Left lung (tissue), 10 donors: ENCODE results near the gene UCKL1. TPM values are rescaled to one million over a fixed set of nuclear protein-coding genes. Genes with fewer than 3 reads are reported as not detected.

Experiments used
- ATAC-seq: fragments of 200-7000 bp; cut with Tn5 transposase; one replicate; pipeline ENCODE4 v1.9.1; 2020; ENCODE audit warnings: moderate library complexity
- DNase-seq, 4 donors: peaks; one replicate each; pipeline ENCODE4 v3.0.0-alpha.2; 2013 to 2020
- H3K27ac ChIP-seq, 2 donors: fragments of 200-600 bp; sonication (generic) in 1 of 2; one replicate each; pipeline versions ENCODE4 v1.5.0 to v1.8.0; 2020 to 2021
- H3K27me3 ChIP-seq, 2 donors: fragments of 200-600 bp; sonication (generic) in 1 of 2; one replicate each; pipeline versions ENCODE4 v1.5.0 to v1.8.0; 2020 to 2021
- H3K36me3 ChIP-seq, 2 donors: fragments of 200-600 bp; sonication (generic) in 1 of 2; one replicate each; pipeline versions ENCODE4 v1.5.0 to v1.8.0; 2020 to 2021
- H3K4me1 ChIP-seq, 2 donors: fragments of 200-600 bp; one replicate each; pipeline ENCODE4 v1.8.0; 2021
- H3K4me3 ChIP-seq, 2 donors: fragments of 200-600 bp; sonication (generic) in 1 of 2; one replicate each; pipeline versions ENCODE4 v1.5.0 to v1.8.0; 2020 to 2021; ENCODE audit warnings: mild to moderate bottlenecking in 1 of 2
- H3K9me3 ChIP-seq, 2 donors: fragments of 200-600 bp; sonication (generic) in 1 of 2; one replicate each; pipeline versions ENCODE4 v1.5.0 to v1.8.0; 2020 to 2021
- intact Hi-C, 2 donors: fragments of 100-400 bp; cut with DNase I; formaldehyde crosslinking; loops; one replicate each; pipeline versions ENCODE4 v1.11.2 to v1.14.2; 2022
- polyA plus RNA-seq, 6 donors: library from polyadenylated mRNA; unstranded; fragments of 120-200 nt; gene quantifications; one replicate each; pipeline ENCODE4 v1.2.1, GENCODE V29; 2013; ENCODE audit not compliant: insufficient read length in 6 of 6
- total RNA-seq, 2 donors: library from RNA; stranded (reverse); fragmentation: NEBNext Ultra II Directional; extraction: Animal tissue kit (Norgen Biotek cat#: 25700); gene quantifications; one replicate each; pipeline ENCODE4 v1.2.1, GENCODE V29; 2021
- TF ChIP-seq, protein P1 (sequence below), 2 donors: fragments of 200-600 bp; sonication (generic) in 1 of 2; IDR thresholded peaks; one replicate each; pipeline versions ENCODE4 v1.5.0 to v1.8.0; 2021; ENCODE audit warnings: antibody characterized with exemption in 2 of 2
- donor health status: DM: no; HTN: yes; CAD: no.
- donor health status: DM: no; HTN: no; CAD: no.

UCKL1 gene
- total and polyA plus RNA-seq, 8 donors = 26.7 to 68.8 (median 53.2) TPM

DNA sequence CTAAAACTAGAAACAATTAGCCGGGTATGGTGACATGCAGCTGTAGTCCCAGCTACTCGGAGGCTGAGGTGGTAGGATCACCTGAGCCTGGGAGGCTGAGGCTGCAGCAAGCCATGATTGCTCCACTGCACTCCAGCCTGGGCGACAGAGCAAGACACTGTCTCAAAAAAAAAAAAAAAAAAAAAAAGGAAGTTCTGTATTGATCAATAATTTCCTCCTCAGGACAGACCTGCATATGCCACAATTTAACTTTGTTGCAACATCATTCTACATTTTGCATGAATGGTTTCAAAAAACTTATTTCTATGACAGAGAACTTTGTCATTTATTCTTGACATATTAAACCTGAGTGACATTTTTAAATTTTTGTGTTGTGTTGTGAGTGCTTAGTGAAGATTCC is 55.8 kb downstream of the UCKL1 start:
- H3K9me3 ChIP-seq = no peaks in the 10 kb centered on the region
- no peak for ATAC-seq
- peak overlapping the region in 1 of 2 donors; percentile 96 for H3K27ac ChIP-seq
- peaks cover 20 to 95% of the 10 kb centered on the region in 2 donors for H3K4me1 ChIP-seq
- peaks cover 0 to 5% of the 10 kb centered on the region in 2 donors for H3K36me3 ChIP-seq
- H3K4me3 ChIP-seq = no peak overlapping the region
- intact Hi-C loops = no loop called here
- no peak for DNase-seq
- TF ChIP-seq, protein P1, sequence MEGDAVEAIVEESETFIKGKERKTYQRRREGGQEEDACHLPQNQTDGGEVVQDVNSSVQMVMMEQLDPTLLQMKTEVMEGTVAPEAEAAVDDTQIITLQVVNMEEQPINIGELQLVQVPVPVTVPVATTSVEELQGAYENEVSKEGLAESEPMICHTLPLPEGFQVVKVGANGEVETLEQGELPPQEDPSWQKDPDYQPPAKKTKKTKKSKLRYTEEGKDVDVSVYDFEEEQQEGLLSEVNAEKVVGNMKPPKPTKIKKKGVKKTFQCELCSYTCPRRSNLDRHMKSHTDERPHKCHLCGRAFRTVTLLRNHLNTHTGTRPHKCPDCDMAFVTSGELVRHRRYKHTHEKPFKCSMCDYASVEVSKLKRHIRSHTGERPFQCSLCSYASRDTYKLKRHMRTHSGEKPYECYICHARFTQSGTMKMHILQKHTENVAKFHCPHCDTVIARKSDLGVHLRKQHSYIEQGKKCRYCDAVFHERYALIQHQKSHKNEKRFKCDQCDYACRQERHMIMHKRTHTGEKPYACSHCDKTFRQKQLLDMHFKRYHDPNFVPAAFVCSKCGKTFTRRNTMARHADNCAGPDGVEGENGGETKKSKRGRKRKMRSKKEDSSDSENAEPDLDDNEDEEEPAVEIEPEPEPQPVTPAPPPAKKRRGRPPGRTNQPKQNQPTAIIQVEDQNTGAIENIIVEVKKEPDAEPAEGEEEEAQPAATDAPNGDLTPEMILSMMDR (IDR thresholded peaks at IDR 0.05) = no peak
- no peaks in the 10 kb centered on the region for H3K27me3 ChIP-seq

DNA sequence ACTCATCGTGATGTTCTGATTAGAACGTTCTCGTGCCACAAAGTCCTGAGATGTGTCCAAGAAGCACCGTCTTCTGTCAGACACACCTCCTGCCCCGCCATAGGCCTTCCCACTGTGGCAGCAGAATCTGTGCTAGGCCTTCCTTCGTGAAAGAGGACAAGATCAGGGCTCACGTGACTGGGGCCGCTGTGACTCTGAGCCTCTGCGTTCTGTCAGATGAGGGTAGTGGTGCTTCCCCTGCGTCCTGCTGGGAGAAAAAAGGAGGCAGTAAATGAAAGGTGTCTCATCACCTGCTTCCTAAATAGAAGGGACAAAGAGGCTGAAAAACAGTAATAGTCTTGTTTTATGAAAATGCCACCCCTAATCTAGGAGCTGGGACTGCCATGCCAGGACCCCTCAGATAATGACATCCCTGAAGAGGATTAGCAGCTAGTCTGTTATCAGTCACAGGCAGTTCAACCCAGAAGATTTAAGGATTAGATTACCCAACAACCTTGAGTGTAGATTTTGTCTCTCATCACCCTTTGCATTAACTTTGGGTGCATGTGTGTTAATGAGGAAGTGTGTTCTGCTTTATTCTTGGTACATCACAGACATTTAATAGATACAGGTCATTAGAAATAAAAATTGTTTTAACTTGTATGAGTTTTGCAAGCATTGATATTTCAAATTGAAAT is 57.2 kb downstream of the UCKL1 start:
- DNase-seq = peak in 2 of 4 donors; percentile 57 to 87
- intact Hi-C loops = no loop called here
- peaks cover 20 to 88% of the 10 kb centered on the region in 2 donors for H3K4me1 ChIP-seq

GRCh38 chr20:63897978-63898561 is 58.1 kb downstream of the UCKL1 start:
- H3K4me1 ChIP-seq = peaks cover 20 to 85% of the 10 kb centered on the region in 2 donors
- peak overlapping the region in 1 of 2 donors; percentile 96 for H3K27ac ChIP-seq
- H3K9me3 ChIP-seq = no peaks in the 10 kb centered on the region
- DNase-seq (no peak), ATAC-seq (no peak)
- no peak overlapping the region for H3K4me3 ChIP-seq
- H3K36me3 ChIP-seq = peaks cover 0 to 6% of the 10 kb centered on the region in 2 donors
- TF ChIP-seq, protein P1 (IDR thresholded peaks at IDR 0.05) = no peak
- no peaks in the 10 kb centered on the region for H3K27me3 ChIP-seq
- intact Hi-C loops = no loop called here

More for the DNA sequence above, 57.2 kb downstream of the UCKL1 start:
- H3K4me3 ChIP-seq = no peak overlapping the region
- H3K36me3 ChIP-seq = peaks cover 0 to 5% of the 10 kb centered on the region in 2 donors
- H3K27ac ChIP-seq = peak overlapping the region in 1 of 2 donors; percentile 96
- no peaks in the 10 kb centered on the region for H3K27me3 ChIP-seq
- TF ChIP-seq, protein P1 (IDR thresholded peaks at IDR 0.05) = no peak
- ATAC-seq = no peak
- H3K9me3 ChIP-seq = no peaks in the 10 kb centered on the region

DNA sequence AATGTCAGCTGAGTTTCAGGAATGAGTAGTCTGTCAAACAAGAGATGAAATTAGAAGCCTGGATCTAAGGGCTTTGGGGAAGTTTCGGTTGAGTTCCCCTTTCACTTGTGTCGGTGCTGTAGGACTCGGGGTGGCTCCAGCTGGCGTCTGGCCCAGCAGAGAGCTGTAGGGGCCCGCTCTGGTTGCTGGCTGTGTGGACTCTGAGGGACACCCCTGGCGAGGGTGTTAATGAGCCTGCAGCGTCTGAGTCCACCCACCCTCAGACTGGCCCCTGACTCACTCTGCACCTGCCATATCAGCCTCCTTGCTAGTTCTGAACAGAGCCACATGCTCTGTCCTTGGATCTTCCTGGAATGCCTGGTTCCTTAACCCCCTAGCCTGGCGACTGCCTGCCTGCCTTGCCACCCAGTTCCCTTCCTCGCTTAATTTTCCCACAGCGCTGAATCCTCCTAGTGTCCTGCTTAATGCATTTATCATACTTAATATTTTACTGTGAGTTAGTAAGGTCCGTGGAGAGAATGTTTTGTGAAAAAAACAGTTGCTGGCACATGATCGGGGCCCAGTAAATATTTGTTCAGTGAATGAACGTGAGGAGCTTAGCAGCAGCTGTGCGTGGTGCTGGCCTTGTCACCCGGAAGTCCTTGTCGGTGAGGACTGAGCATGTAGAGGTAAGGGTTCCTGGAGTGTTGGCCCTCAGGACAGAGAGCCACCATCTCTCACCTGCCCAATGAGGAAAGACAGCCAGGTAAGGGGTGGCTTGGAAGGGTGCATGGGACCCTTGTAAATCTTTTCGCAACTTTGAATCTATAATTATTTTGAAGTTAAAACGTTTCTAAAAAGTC is 59.7 kb downstream of the UCKL1 start:
- H3K9me3 ChIP-seq = no peaks in the 10 kb centered on the region
- H3K36me3 ChIP-seq = peaks cover 0 to 21% of the 10 kb centered on the region in 2 donors
- TF ChIP-seq, protein P1 (IDR thresholded peaks at IDR 0.05) = no peak
- ATAC-seq = peak; percentile 59
- peak overlapping the region; percentile 75 to 96 for H3K27ac ChIP-seq
- intact Hi-C loops = no loop called here
- peaks cover 20 to 70% of the 10 kb centered on the region in 2 donors for H3K4me1 ChIP-seq
- H3K27me3 ChIP-seq = no peaks in the 10 kb centered on the region
- H3K4me3 ChIP-seq = peak overlapping the region; percentile 46 to 67
- DNase-seq = peak; percentile 29 to 87 (median 67)

DNA sequence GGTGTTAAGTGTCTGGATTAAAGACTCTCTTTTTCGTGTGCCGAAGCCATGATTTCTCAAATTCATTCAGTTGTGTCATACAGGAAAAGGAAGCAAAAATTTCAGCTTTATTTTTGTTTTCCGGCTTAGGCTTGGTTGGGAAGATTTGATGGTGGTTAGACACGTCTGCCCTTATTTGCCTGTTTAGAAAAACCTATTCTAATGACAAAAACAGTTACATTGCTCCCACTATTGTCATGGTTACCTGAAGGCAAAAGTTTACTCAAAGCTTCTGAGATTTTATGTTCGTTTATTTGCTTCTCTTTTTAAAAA is 60.3 kb downstream of the UCKL1 start:
- no peak for ATAC-seq
- TF ChIP-seq, protein P1 (IDR thresholded peaks at IDR 0.05) = no peak
- Histone ChIP-seq H3K36me3 (peaks cover 0 to 22% of the 10 kb centered on the region in 2 donors), H3K4me3 (peak overlapping the region; percentile 46 to 67), H3K9me3 (no peaks in the 10 kb centered on the region), H3K27me3 (no peaks in the 10 kb centered on the region), H3K27ac (peak overlapping the region; percentile 75 to 96), H3K4me1 (peaks cover 20 to 66% of the 10 kb centered on the region in 2 donors)
- intact Hi-C loops = no loop called here
- peak in 2 of 4 donors; percentile 8 to 14 for DNase-seq
